Lung (tissue), 12 donors: ENCODE measurements around the gene SLC22A12. TPM values are rescaled to one million over a fixed set of nuclear protein-coding genes. Genes with fewer than 3 reads are reported as not detected.

Experiments used
- ATAC-seq: fragments of 200-7000 bp; cut with Tn5 transposase; one replicate; pipeline ENCODE4 v1.9.1; 2020; ENCODE audit warnings: moderate number of reproducible peaks; ENCODE audit not compliant: insufficient read depth, low FRiP score
- DNase-seq, 3 donors: peaks; one replicate each; pipeline ENCODE4 v3.0.0-alpha.2; 2013 to 2017
- H3K27ac ChIP-seq, 2 donors: one replicate each; pipeline ENCODE4 v1.5.1; 2013; ENCODE audit warnings: mild to moderate bottlenecking in 2 of 2, moderate library complexity in 2 of 2, control low read depth in 1 of 2, inconsistent platforms in 1 of 2, low read depth in 1 of 2, low read length in 1 of 2
- H3K27me3 ChIP-seq, 3 donors: one replicate each; pipeline ENCODE4 v1.5.1; 2013; ENCODE audit warnings: low read length in 2 of 3; ENCODE audit not compliant: control insufficient read depth in 3 of 3, insufficient read depth in 3 of 3
- H3K36me3 ChIP-seq, 4 donors: one replicate each; pipeline ENCODE4 v1.5.1; 2013; ENCODE audit warnings: low read length in 4 of 4, mild to moderate bottlenecking in 1 of 4, moderate library complexity in 1 of 4; ENCODE audit not compliant: control insufficient read depth in 4 of 4, insufficient read depth in 4 of 4
- H3K4me1 ChIP-seq, 5 donors: one replicate each; pipeline ENCODE4 v1.5.1; 2013; ENCODE audit warnings: low read length in 5 of 5, mild to moderate bottlenecking in 2 of 5, moderate library complexity in 1 of 5; ENCODE audit not compliant: control insufficient read depth in 5 of 5, insufficient read depth in 5 of 5
- H3K4me3 ChIP-seq: one replicate; pipeline ENCODE4 v1.5.1; 2013; ENCODE audit warnings: mild to moderate bottlenecking, control low read depth, moderate library complexity
- H3K9ac ChIP-seq, 2 donors: one replicate each; pipeline ENCODE4 v1.5.1; 2013; ENCODE audit warnings: low read length in 2 of 2, control low read depth in 1 of 2; ENCODE audit not compliant: insufficient read depth in 1 of 2
- H3K9me3 ChIP-seq, 4 donors: one replicate each; pipeline ENCODE4 v1.5.1; 2013; ENCODE audit warnings: low read length in 3 of 4, mild to moderate bottlenecking in 1 of 4, moderate library complexity in 1 of 4; ENCODE audit not compliant: control insufficient read depth in 4 of 4, insufficient read depth in 3 of 4
- CTCF ChIP-seq: IDR thresholded peaks from 2 replicates; pipeline ENCODE4 v1.5.1; 2012; ENCODE audit warnings: mild to moderate bottlenecking; ENCODE audit errors: control extremely low read depth, extremely low read depth
- WGBS, 2 donors: extraction: QIAGEN DNeasy Blood & Tissue Kit; methylation state at CpG; one replicate each; pipeline ENCODE4 v1.1.7; 2013; 5-methylcytosine and 5-hydroxymethylcytosine counted together
- polyA plus RNA-seq, 2 donors: library from polyadenylated mRNA; stranded (reverse); fragments of 200-250 nt; gene quantifications; one replicate each; pipeline ENCODE4 v1.2.1, GENCODE V29; 2013
- total RNA-seq, 2 donors: library from RNA; depleted of rRNA in 1 of 2; stranded (reverse); fragments of >200 nt in 1 of 2; gene quantifications; one replicate each; pipeline ENCODE4 v1.2.1, GENCODE V29; 2014 to 2021
- donor health status: control.
- donor health status: control.
- donor health status: Bipolar disorder and iron deficiency.
- donor health status: healthy.
- donor health status: DM: yes; HTN: yes; CAD: no.

SLC22A12 gene
- total and polyA plus RNA-seq, 4 donors = not detected

- Histone ChIP-seq H3K4me1 (peaks cover 0 to 18% (median 6%) of the 10 kb centered on the region in 5 donors), H3K36me3 (no peaks in the 10 kb centered on the region), H3K27me3 (no peaks in the 10 kb centered on the region), H3K9me3 (no peaks in the 10 kb centered on the region), H3K27ac (no peak overlapping the region), H3K9ac (no peak overlapping the region), H3K4me3 (no peak overlapping the region)
- ATAC-seq = no peak
- WGBS, 2 donors = 75 to 85% methylated on average over 4 of the region's 4 CpGs
- TF ChIP-seq CTCF = no peak
- DNase-seq = no peak
Observed at GRCh38 chr11:64549969-64550368, 41.1 kb upstream of the SLC22A12 start.

GRCh38 chr11:64553554-64554201, 37.3 kb upstream of the SLC22A12 start:
- H3K4me1 ChIP-seq = peaks cover 0 to 29% (median 15%) of the 10 kb centered on the region in 5 donors
- H3K9ac ChIP-seq = no peak overlapping the region
- H3K36me3 ChIP-seq = no peaks in the 10 kb centered on the region
- peak; percentile 87 for TF ChIP-seq CTCF
- H3K4me3 ChIP-seq = no peak overlapping the region
- no peak overlapping the region for H3K27ac ChIP-seq
- H3K27me3 ChIP-seq = no peaks in the 10 kb centered on the region
- no peak for ATAC-seq
- WGBS, 2 donors = 46 to 48% methylated on average over 13 of the region's 13 CpGs
- DNase-seq = peak; percentile 70 to 80 (median 72)
- no peaks in the 10 kb centered on the region for H3K9me3 ChIP-seq

DNA sequence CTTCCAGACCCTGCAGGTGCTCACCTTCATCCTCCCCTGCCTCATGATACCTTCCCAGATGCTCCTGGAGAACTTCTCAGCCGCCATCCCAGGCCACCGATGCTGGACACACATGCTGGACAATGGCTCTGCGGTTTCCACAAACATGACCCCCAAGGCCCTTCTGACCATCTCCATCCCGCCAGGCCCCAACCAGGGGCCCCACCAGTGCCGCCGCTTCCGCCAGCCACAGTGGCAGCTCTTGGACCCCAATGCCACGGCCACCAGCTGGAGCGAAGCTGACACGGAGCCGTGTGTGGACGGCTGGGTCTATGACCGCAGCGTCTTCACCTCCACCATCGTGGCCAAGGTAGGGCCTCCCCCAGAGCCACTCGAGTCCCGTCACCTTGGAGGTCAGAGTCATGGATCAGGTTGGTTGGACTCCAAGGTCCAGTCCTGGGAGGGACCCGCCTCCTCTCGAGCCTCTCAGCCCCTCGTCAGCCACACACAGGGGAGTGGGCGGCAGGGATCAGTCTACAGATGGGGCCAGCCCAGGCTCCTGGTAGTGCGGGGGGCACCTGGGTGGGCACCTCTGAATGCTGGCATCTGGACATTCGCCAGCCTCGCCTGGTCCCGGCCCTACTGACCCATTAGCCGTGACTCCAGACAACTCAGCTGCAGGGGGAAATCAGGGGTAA, 34.8 kb upstream of the SLC22A12 start:
- ATAC-seq (no peak), DNase-seq (no peak)

More for the DNA sequence above, 34.8 kb upstream of the SLC22A12 start:
- Histone ChIP-seq H3K36me3 (no peaks in the 10 kb centered on the region), H3K27me3 (no peaks in the 10 kb centered on the region), H3K27ac (no peak overlapping the region), H3K4me3 (no peak overlapping the region), H3K4me1 (peaks cover 0 to 29% (median 15%) of the 10 kb centered on the region in 5 donors), H3K9me3 (no peaks in the 10 kb centered on the region), H3K9ac (no peak overlapping the region)
- TF ChIP-seq CTCF = no peak
- 92 to 94% methylated on average over 26 of the region's 26 CpGs for WGBS, 2 donors
